HG03460 (cell line): ENCODE results near the gene SELENOO.

Source experiments
- ATAC-seq: cut with Tn5 transposase; IDR thresholded peaks from one replicate; pipeline ENCODE4 v1.9.1; 2021; ENCODE audit not compliant: unreplicated experiment

Gene SELENOO

GRCh38 chr22:50171965-50172421, 28.8 kb upstream of the SELENOO start:
- ATAC-seq, result no peak

- no peak for ATAC-seq
Observed at GRCh38 chr22:50173311-50173982, 27.4 kb upstream of the SELENOO start.

- no peak for ATAC-seq
Observed at GRCh38 chr22:50173983-50174355, 26.8 kb upstream of the SELENOO start.

- no peak for ATAC-seq
Observed at GRCh38 chr22:50174382-50175190, 26.2 kb upstream of the SELENOO start.

- ATAC-seq, result no peak
Observed at GRCh38 chr22:50175191-50175461, 25.7 kb upstream of the SELENOO start.

- ATAC-seq, result no peak
Observed at GRCh38 chr22:50175921-50176849, 24.6 kb upstream of the SELENOO start.

- ATAC-seq, result no peak
Observed at GRCh38 chr22:50176850-50177536, 23.8 kb upstream of the SELENOO start.

GRCh38 chr22:50177537-50178470, 23.0 kb upstream of the SELENOO start:
- no peak for ATAC-seq

- no peak for ATAC-seq
Observed at GRCh38 chr22:50178471-50178864, 22.3 kb upstream of the SELENOO start.

GRCh38 chr22:50178871-50179869, 21.6 kb upstream of the SELENOO start:
- no peak for ATAC-seq

- no peak for ATAC-seq
Observed at GRCh38 chr22:50179937-50180726, 20.7 kb upstream of the SELENOO start.

GRCh38 chr22:50180727-50181521, 19.9 kb upstream of the SELENOO start:
- no peak for ATAC-seq

- ATAC-seq, result no peak
Observed at GRCh38 chr22:50182176-50183081, 18.4 kb upstream of the SELENOO start.

GRCh38 chr22:50183141-50183971, 17.5 kb upstream of the SELENOO start:
- ATAC-seq, result no peak
